ENCODE results near the gene CACNA1G.

The CACNA1G gene

GRCh38 chr17:50589095-50589705, 28.7 kb downstream of the CACNA1G start:
- no peak for DNase-seq (ENCODE audit: low read depth)

GRCh38 chr17:50590946-50591737, 30.6 kb downstream of the CACNA1G start:
- no peak for DNase-seq (ENCODE audit: low read depth)

- DNase-seq (ENCODE audit: low read depth) = no peak
These were observed 32.8 kb downstream of the CACNA1G start for GRCh38 chr17:50593321-50593720.

GRCh38 chr17:50594128-50594823, 33.8 kb downstream of the CACNA1G start:
- DNase-seq (ENCODE audit: low read depth) = no peak

GRCh38 chr17:50594892-50595291, 34.4 kb downstream of the CACNA1G start:
- DNase-seq (ENCODE audit: low read depth) = no peak

- DNase-seq (ENCODE audit: low read depth) = no peak
These were observed 35.9 kb downstream of the CACNA1G start for GRCh38 chr17:50596191-50597037.

GRCh38 chr17:50598487-50598886, 38.0 kb downstream of the CACNA1G start:
- DNase-seq (ENCODE audit: low read depth) = no peak

GRCh38 chr17:50599606-50600005, 39.1 kb downstream of the CACNA1G start:
- no peak for DNase-seq (ENCODE audit: low read depth)

- no peak for DNase-seq (ENCODE audit: low read depth)
These were observed 41.4 kb downstream of the CACNA1G start for GRCh38 chr17:50601823-50602375.

GRCh38 chr17:50602836-50603235, 42.3 kb downstream of the CACNA1G start:
- no peak for DNase-seq (ENCODE audit: low read depth)

- DNase-seq (ENCODE audit: low read depth) = no peak
These were observed 42.8 kb downstream of the CACNA1G start for GRCh38 chr17:50603340-50603739.

GRCh38 chr17:50604513-50604912, 44.0 kb downstream of the CACNA1G start:
- no peak for DNase-seq (ENCODE audit: low read depth)

- no peak for DNase-seq (ENCODE audit: low read depth)
These were observed 44.9 kb downstream of the CACNA1G start for GRCh38 chr17:50605429-50605828.

GRCh38 chr17:50607522-50608175, 47.1 kb downstream of the CACNA1G start:
- no peak for DNase-seq (ENCODE audit: low read depth)

- no peak for DNase-seq (ENCODE audit: low read depth)
These were observed 48.3 kb downstream of the CACNA1G start for GRCh38 chr17:50608700-50609379.

- no peak for DNase-seq (ENCODE audit: low read depth)
These were observed 49.0 kb downstream of the CACNA1G start for GRCh38 chr17:50609380-50610074.

GRCh38 chr17:50611634-50612033, 51.1 kb downstream of the CACNA1G start:
- no peak for DNase-seq (ENCODE audit: low read depth)

GRCh38 chr17:50612281-50612680, 51.8 kb downstream of the CACNA1G start:
- no peak for DNase-seq (ENCODE audit: low read depth)

GRCh38 chr17:50613007-50613992, 52.8 kb downstream of the CACNA1G start:
- no peak for DNase-seq (ENCODE audit: low read depth)
